Measurements from ENCODE around the gene CHCT1. TPM values are rescaled to one million over a fixed set of nuclear protein-coding genes. Genes with fewer than 3 reads are reported as not detected.
"Not testable (repeated sequence)": the region's sequence is repeated elsewhere in the genome, so short reads cannot be mapped to it uniquely, and the experiment has no call there.

CHCT1 gene
- polyA plus RNA-seq, 5 donors: 0.19 TPM; not detected in 4

- DNase-seq: no peak
Observed at GRCh38 chr17:60398227-60398959, 23.9 kb upstream of the CHCT1 start.

- no peak for DNase-seq
Observed at GRCh38 chr17:60401819-60402218, 20.5 kb upstream of the CHCT1 start.

- no peak for DNase-seq
Observed at GRCh38 chr17:60403523-60403810, 18.8 kb upstream of the CHCT1 start.

- no peak for DNase-seq
Observed at GRCh38 chr17:60403962-60404361, 18.3 kb upstream of the CHCT1 start.

GRCh38 chr17:60406887-60407286 lies 15.4 kb upstream of the CHCT1 start:
- no peak for DNase-seq

GRCh38 chr17:60410001-60410400 lies 12.3 kb upstream of the CHCT1 start:
- no peak for DNase-seq

- no peak for DNase-seq
Observed at GRCh38 chr17:60412701-60413100, 9.6 kb upstream of the CHCT1 start.

- no peak for DNase-seq
Observed at GRCh38 chr17:60415146-60415545, 7.1 kb upstream of the CHCT1 start.

GRCh38 chr17:60416368-60416925 lies 5.8 kb upstream of the CHCT1 start:
- DNase-seq: no peak

GRCh38 chr17:60419003-60419402 lies 3.3 kb upstream of the CHCT1 start:
- DNase-seq: not testable (repeated sequence)

- not testable (repeated sequence) for DNase-seq
Observed at GRCh38 chr17:60419875-60420274, 2.4 kb upstream of the CHCT1 start.

- DNase-seq: peak; percentile 56 to 60
Observed at GRCh38 chr17:60421273-60422161, 772 bp upstream of the CHCT1 start.

GRCh38 chr17:60423865-60424264 lies 1.6 kb downstream of the CHCT1 start:
- no peak for DNase-seq

GRCh38 chr17:60425626-60426025 lies 3.3 kb downstream of the CHCT1 start:
- DNase-seq: no peak

GRCh38 chr17:60426596-60426995 lies 4.3 kb downstream of the CHCT1 start:
- no peak for DNase-seq

- not testable (repeated sequence) for DNase-seq
Observed at GRCh38 chr17:60428491-60428890, 6.2 kb downstream of the CHCT1 start.

GRCh38 chr17:60430561-60430960 lies 8.3 kb downstream of the CHCT1 start:
- not testable (repeated sequence) for DNase-seq

GRCh38 chr17:60433021-60433997 lies 11.0 kb downstream of the CHCT1 start:
- DNase-seq: not testable (repeated sequence)

GRCh38 chr17:60435244-60436167 lies 13.2 kb downstream of the CHCT1 start:
- DNase-seq: peak; percentile 83 to 86

- no peak for DNase-seq
Observed at GRCh38 chr17:60436676-60437075, 14.4 kb downstream of the CHCT1 start.
